Measurements from ENCODE around the gene STK32C.

DNA sequence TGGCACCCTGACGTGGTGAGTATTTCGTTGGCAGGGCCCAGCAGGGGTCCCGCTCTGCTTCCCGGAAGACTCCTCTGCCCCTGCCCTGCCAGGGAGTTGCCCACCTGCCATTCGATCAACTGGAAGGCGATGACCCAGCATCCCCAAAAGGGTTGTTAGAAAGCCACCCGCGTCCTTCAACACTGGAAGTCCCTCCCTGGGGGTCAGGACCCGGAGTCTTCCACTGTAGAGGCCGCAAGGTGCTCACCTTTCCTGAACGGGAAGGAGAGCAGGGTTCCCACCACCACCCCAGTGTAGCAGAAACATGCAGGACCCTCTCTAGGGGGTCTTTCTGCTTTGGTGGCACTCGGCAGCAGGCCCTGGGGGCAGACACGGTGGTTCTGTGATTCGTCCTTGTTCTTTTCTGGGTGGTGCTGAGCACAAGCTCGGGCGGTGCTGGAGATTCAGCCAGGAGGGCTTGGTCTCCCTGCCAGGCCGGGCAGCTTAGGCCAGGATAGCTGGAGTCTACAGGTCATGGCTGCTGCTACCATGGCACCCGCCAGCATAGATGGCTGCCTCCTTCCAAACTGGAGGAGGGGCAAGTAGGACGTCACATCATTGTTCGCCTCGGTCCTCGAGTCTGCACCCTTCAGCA is 140.6 kb downstream of the STK32C start:
- TF ChIP-seq, protein P1, sequence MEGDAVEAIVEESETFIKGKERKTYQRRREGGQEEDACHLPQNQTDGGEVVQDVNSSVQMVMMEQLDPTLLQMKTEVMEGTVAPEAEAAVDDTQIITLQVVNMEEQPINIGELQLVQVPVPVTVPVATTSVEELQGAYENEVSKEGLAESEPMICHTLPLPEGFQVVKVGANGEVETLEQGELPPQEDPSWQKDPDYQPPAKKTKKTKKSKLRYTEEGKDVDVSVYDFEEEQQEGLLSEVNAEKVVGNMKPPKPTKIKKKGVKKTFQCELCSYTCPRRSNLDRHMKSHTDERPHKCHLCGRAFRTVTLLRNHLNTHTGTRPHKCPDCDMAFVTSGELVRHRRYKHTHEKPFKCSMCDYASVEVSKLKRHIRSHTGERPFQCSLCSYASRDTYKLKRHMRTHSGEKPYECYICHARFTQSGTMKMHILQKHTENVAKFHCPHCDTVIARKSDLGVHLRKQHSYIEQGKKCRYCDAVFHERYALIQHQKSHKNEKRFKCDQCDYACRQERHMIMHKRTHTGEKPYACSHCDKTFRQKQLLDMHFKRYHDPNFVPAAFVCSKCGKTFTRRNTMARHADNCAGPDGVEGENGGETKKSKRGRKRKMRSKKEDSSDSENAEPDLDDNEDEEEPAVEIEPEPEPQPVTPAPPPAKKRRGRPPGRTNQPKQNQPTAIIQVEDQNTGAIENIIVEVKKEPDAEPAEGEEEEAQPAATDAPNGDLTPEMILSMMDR (conservative IDR thresholded peaks at IDR 0.05; ENCODE audit: low read depth, low read length), result no peak
- no peak for TF ChIP-seq EZH2 (IDR thresholded peaks at IDR 0.05; ENCODE audit: borderline replicate concordance, low read depth, low read length, poor library complexity, severe bottlenecking)

Measured in A673 (cell line).